Measurements from ENCODE around the gene AHI1. TPM values are rescaled to one million over a fixed set of nuclear protein-coding genes. Genes with fewer than 3 reads are reported as not detected.
A peak's percentile ranks its signal among the peaks of the same experiment; 100 is the strongest.
"Not testable (repeated sequence)": the region's sequence is repeated elsewhere in the genome, so short reads cannot be mapped to it uniquely, and the experiment has no call there.

Gene AHI1
- total and polyA plus RNA-seq, 2 donors: 11.5 to 21.0 TPM

DNA sequence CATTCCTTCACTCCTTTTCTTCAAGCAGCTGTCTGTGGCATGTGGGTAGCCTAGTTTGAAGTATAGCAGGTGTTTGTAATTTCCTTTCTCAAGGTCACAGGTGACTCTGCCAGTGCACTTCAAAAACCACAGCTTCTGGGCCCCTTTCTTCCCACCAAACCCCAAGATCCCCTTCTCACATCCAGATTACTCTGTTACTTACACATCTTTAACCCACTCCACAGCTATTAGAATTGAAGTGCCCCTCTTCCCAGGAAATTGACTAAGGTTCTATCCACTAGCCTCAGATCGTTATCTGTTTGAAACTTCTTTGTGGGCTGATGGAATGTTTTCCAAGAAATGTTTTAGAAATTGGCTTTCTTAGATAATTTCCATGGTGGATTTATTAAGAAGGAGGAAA is 150.8 kb downstream of the AHI1 start:
- H3K9me3 ChIP-seq (ENCODE audit: control insufficient read depth in 2 of 2, insufficient read depth in 1 of 2, low read length in 1 of 2): peaks cover 0 to 7% of the 10 kb centered on the region in 2 donors
- peak overlapping the region in 1 of 2 donors; percentile 88 for H3K27ac ChIP-seq (ENCODE audit: low read depth in 1 of 2, low read length in 1 of 2)
- H3K27me3 ChIP-seq (ENCODE audit: control insufficient read depth in 2 of 2, insufficient read depth in 1 of 2, low read length in 1 of 2): no peaks in the 10 kb centered on the region
- H3K36me3 ChIP-seq (ENCODE audit: control insufficient read depth in 2 of 2, insufficient read depth in 2 of 2, low read length in 1 of 2): peaks cover 0 to 2% of the 10 kb centered on the region in 2 donors
- 6% methylated on average over 1 of the region's 1 CpG for WGBS
- H3K4me1 ChIP-seq (ENCODE audit: control insufficient read depth in 2 of 2, insufficient read depth in 2 of 2, low read length in 2 of 2): peaks cover 15% of the 10 kb centered on the region in 2 donors
- H3K4me3 ChIP-seq (ENCODE audit: low read length in 2 of 2): no peak overlapping the region
- DNase-seq (ENCODE audit: low read depth in 6 of 9, low spot score in 9 of 9): peak; percentile 62 to 94 (median 85)

DNA sequence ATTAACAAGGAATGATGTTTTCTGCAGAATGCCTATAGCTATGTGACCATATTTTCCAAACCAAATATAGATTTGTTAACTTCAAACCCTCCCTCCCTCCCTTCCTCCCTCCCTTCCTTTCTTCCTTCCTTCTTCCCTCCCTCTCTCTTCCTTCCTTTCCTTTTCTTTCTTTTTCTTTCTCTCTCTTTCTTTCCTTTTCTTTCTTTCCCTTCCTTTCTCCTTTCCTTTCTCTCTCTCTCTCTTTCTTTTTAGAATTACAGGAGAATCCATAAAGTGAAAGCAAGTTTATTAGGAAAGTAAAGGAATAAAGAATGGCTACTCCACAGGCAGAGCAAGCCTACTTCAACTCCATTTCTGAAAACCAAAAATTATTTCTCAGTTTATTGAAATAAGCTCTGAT is 153.0 kb downstream of the AHI1 start:
- H3K4me3 ChIP-seq (ENCODE audit: low read length in 2 of 2): no peak overlapping the region
- H3K9me3 ChIP-seq (ENCODE audit: control insufficient read depth in 2 of 2, insufficient read depth in 1 of 2, low read length in 1 of 2): peaks cover 0 to 12% of the 10 kb centered on the region in 2 donors
- peaks cover 0 to 2% of the 10 kb centered on the region in 2 donors for H3K36me3 ChIP-seq (ENCODE audit: control insufficient read depth in 2 of 2, insufficient read depth in 2 of 2, low read length in 1 of 2)
- DNase-seq (ENCODE audit: low read depth in 6 of 9, low spot score in 9 of 9): no peak
- no peak overlapping the region for H3K27ac ChIP-seq (ENCODE audit: low read depth in 1 of 2, low read length in 1 of 2)
- H3K4me1 ChIP-seq (ENCODE audit: control insufficient read depth in 2 of 2, insufficient read depth in 2 of 2, low read length in 2 of 2): peaks cover 12 to 15% of the 10 kb centered on the region in 2 donors
- H3K27me3 ChIP-seq (ENCODE audit: control insufficient read depth in 2 of 2, insufficient read depth in 1 of 2, low read length in 1 of 2): no peaks in the 10 kb centered on the region

DNA sequence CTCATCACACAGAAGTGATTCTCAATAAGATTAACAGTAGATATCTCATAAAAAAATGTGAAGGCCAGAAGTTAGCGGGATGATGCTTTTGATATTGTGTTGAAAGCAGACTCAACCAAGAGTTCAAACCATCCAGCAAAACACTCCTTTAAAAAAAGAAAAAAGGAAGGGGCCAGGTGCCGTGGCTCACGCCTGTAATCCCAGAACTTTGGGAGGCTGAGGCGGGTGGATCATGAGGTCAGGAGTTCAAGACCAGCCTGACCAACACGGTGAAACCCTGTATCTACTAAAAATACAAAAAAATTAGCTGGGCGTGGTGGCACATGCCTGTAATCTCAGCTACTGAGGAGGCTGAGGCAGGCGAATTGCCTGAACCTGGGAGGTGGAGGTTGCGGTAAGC is 157.6 kb downstream of the AHI1 start:
- not testable (repeated sequence) for H3K27me3 ChIP-seq (ENCODE audit: control insufficient read depth in 2 of 2, insufficient read depth in 1 of 2, low read length in 1 of 2); DNase-seq (ENCODE audit: low read depth in 6 of 9, low spot score in 9 of 9); H3K4me1 ChIP-seq (ENCODE audit: control insufficient read depth in 2 of 2, insufficient read depth in 2 of 2, low read length in 2 of 2); H3K9me3 ChIP-seq (ENCODE audit: control insufficient read depth in 2 of 2, insufficient read depth in 1 of 2, low read length in 1 of 2); H3K36me3 ChIP-seq (ENCODE audit: control insufficient read depth in 2 of 2, insufficient read depth in 2 of 2, low read length in 1 of 2); H3K4me3 ChIP-seq (ENCODE audit: low read length in 2 of 2); H3K27ac ChIP-seq (ENCODE audit: low read depth in 1 of 2, low read length in 1 of 2)
- 92% methylated on average over 8 of the region's 8 CpGs for WGBS

DNA sequence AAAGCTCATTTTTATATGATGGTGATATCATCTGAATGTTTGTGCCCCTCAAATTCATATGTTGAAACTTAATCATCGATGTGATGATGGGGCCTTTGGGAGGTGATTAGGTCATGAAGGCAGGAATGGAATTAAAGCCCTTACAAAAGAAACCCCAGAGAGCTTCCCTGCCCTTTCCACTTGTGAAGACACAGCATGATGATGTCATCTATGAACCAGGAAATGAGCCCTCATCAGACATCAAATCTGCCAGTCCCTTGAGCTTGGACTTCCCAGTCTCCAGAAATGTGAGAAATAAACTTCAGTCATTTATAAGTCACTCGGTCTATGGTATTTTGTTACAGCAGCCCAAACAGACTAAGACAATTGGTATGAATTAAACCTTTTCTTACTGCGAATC is 163.4 kb downstream of the AHI1 start:
- no peaks in the 10 kb centered on the region for H3K4me1 ChIP-seq (ENCODE audit: control insufficient read depth in 2 of 2, insufficient read depth in 2 of 2, low read length in 2 of 2)
- no peaks in the 10 kb centered on the region for H3K27me3 ChIP-seq (ENCODE audit: control insufficient read depth in 2 of 2, insufficient read depth in 1 of 2, low read length in 1 of 2)
- no peak for DNase-seq (ENCODE audit: low read depth in 6 of 9, low spot score in 9 of 9)
- 98% methylated on average over 3 of the region's 3 CpGs for WGBS
- no peak overlapping the region for H3K4me3 ChIP-seq (ENCODE audit: low read length in 2 of 2)
- H3K36me3 ChIP-seq (ENCODE audit: control insufficient read depth in 2 of 2, insufficient read depth in 2 of 2, low read length in 1 of 2): peaks cover 0 to 4% of the 10 kb centered on the region in 2 donors
- no peaks in the 10 kb centered on the region for H3K9me3 ChIP-seq (ENCODE audit: control insufficient read depth in 2 of 2, insufficient read depth in 1 of 2, low read length in 1 of 2)
- no peak overlapping the region for H3K27ac ChIP-seq (ENCODE audit: low read depth in 1 of 2, low read length in 1 of 2)

DNA sequence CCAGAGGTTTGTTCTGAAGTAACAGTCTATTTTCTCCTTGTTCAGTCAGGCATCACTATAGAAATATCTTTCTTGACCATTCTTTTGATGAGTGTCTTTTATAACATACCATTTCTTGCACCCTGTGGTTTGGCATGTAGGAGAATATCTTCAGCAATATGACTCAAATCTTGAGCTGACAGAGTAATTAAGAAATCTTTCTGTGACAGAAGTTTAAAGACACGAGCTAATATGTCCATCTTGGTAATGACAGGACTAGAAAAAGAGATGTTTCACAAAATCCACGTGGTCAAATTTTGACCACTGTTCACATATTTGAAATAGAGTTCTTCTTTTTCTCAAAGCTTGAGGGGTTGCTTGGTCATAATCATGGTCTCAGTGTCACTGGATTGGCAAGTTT is 166.5 kb downstream of the AHI1 start:
- WGBS: 93% methylated on average over 2 of the region's 2 CpGs
- Histone ChIP-seq H3K36me3 (ENCODE audit: control insufficient read depth in 2 of 2, insufficient read depth in 2 of 2, low read length in 1 of 2) (peaks cover 0 to 12% of the 10 kb centered on the region in 2 donors), H3K27me3 (ENCODE audit: control insufficient read depth in 2 of 2, insufficient read depth in 1 of 2, low read length in 1 of 2) (no peaks in the 10 kb centered on the region), H3K9me3 (ENCODE audit: control insufficient read depth in 2 of 2, insufficient read depth in 1 of 2, low read length in 1 of 2) (no peaks in the 10 kb centered on the region), H3K4me3 (ENCODE audit: low read length in 2 of 2) (no peak overlapping the region), H3K4me1 (ENCODE audit: control insufficient read depth in 2 of 2, insufficient read depth in 2 of 2, low read length in 2 of 2) (no peaks in the 10 kb centered on the region), H3K27ac (ENCODE audit: low read depth in 1 of 2, low read length in 1 of 2) (no peak overlapping the region)
- DNase-seq (ENCODE audit: low read depth in 6 of 9, low spot score in 9 of 9): no peak

DNA sequence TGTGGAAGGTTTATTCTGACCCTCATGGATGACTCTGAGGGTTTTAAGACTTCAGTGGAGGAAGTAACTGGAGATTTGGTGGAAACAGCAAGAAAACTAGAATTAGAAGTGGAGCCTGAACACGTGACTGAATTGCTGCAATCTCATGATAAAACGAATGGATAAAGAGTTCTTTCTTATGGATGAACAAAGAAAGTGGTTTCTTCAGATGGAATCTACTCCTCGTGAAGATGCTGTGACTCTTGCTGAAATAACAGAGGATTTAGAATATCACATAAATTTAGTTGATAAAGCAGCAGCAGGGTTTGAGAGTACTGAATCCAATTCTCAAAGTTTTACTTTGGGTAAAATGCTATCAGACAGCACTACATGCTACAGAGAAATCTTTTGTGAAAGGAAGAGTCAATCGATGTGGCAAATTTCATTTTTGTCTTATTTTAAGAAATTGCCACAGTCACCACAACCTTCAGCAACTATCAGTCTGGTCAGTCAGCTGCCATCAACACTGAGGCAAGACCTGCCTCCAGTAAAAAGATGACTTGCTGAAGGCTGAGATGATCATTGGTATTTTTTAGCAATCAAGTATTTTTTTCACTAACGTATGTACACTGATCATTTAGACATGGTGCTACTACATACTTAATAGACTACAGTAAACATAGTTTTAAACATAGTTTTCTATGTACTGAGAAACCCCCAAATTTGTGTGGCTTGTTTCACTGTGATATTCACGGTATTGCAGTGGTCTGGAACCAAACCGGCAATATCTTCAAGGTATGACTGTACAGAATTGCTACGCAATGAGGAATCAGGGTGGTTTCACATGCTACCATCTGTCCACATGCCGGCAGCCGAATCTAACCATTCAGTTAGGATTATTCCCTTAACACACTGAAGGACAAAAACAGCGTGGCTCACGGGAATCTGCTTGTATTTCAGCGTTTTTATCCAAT is 167.4 kb downstream of the AHI1 start:
- Histone ChIP-seq H3K4me1 (ENCODE audit: control insufficient read depth in 2 of 2, insufficient read depth in 2 of 2, low read length in 2 of 2) (peaks cover 0 to 4% of the 10 kb centered on the region in 2 donors), H3K27me3 (ENCODE audit: control insufficient read depth in 2 of 2, insufficient read depth in 1 of 2, low read length in 1 of 2) (no peaks in the 10 kb centered on the region), H3K36me3 (ENCODE audit: control insufficient read depth in 2 of 2, insufficient read depth in 2 of 2, low read length in 1 of 2) (peaks cover 0 to 12% of the 10 kb centered on the region in 2 donors), H3K9me3 (ENCODE audit: control insufficient read depth in 2 of 2, insufficient read depth in 1 of 2, low read length in 1 of 2) (no peaks in the 10 kb centered on the region), H3K4me3 (ENCODE audit: low read length in 2 of 2) (no peak overlapping the region), H3K27ac (ENCODE audit: low read depth in 1 of 2, low read length in 1 of 2) (no peak overlapping the region)
- 96% methylated on average over 13 of the region's 13 CpGs for whole genome bisulfite sequencing
- no peak for DNase-seq (ENCODE audit: low read depth in 6 of 9, low spot score in 9 of 9)

DNA sequence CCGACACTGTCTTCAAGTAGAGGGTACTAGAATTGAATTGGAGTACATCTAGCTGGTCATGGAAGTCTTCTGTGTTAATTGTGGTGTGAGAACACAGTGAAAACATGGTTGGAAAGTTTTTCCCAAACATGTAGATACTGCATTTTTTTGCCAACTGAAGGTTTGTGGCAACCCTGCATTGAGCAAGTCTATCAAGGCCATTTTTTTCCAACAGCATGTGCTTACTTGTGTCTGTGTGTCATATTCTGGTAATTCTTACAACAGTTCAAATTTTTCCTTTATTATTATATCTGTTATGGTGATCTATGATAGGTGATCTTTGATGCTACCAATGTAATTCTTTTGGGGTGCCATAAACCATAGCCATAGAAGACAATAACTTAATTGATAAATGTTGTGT is 169.4 kb downstream of the AHI1 start:
- WGBS: 100% methylated on average over 1 of the region's 1 CpG
- H3K9me3 ChIP-seq (ENCODE audit: control insufficient read depth in 2 of 2, insufficient read depth in 1 of 2, low read length in 1 of 2): peaks cover 0 to 4% of the 10 kb centered on the region in 2 donors

DNA sequence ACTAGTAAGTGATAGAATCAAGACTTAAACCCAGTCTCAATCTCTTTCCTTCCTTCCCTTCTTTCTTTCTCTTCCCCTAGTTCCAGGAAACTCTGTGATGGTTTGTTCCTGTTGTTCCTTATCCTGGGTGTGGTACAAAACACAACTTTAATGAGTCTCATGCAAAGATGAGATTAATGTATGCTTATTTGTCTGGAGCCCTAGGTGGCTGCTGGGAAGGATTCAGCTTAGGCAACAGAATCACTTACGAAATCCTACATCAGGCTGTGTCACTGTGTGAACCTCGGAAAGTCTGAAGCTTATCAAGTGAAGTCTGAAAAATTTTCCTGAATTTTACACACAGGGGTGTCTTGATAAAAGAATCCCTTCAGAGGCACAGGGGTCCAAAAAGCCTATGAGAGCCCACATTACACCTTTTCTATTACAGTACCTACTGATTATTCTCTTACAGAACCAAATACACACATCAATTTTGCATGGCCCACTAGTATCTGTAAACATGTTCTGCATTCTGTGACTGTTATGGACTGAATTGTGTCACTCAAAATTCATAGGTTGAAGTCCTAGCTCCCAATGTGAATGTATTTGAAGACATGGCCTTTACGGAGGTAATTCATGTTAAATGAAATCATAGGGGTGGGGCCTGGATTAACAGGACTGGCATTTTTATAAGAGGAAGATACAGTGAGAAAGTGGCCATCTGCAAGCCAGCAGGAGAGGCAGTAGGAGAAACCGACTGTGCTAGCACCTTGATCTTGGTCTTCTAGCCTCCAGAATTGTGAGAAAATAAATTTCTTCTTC is 171.7 kb downstream of the AHI1 start:
- WGBS: 91% methylated on average over 4 of the region's 4 CpGs
- H3K36me3 ChIP-seq (ENCODE audit: control insufficient read depth in 2 of 2, insufficient read depth in 2 of 2, low read length in 1 of 2): peaks cover 0 to 12% of the 10 kb centered on the region in 2 donors
- no peaks in the 10 kb centered on the region for H3K27me3 ChIP-seq (ENCODE audit: control insufficient read depth in 2 of 2, insufficient read depth in 1 of 2, low read length in 1 of 2)
- peaks cover 14 to 33% of the 10 kb centered on the region in 2 donors for H3K4me1 ChIP-seq (ENCODE audit: control insufficient read depth in 2 of 2, insufficient read depth in 2 of 2, low read length in 2 of 2)
- H3K9me3 ChIP-seq (ENCODE audit: control insufficient read depth in 2 of 2, insufficient read depth in 1 of 2, low read length in 1 of 2): peaks cover 0 to 4% of the 10 kb centered on the region in 2 donors
- H3K27ac ChIP-seq (ENCODE audit: low read depth in 1 of 2, low read length in 1 of 2): peak overlapping the region in 1 of 2 donors; percentile 15
- no peak overlapping the region for H3K4me3 ChIP-seq (ENCODE audit: low read length in 2 of 2)
- DNase-seq (ENCODE audit: low read depth in 6 of 9, low spot score in 9 of 9): no peak

More for the DNA sequence above, 169.4 kb downstream of the AHI1 start:
- Histone ChIP-seq H3K4me3 (ENCODE audit: low read length in 2 of 2) (no peak overlapping the region), H3K4me1 (ENCODE audit: control insufficient read depth in 2 of 2, insufficient read depth in 2 of 2, low read length in 2 of 2) (peaks cover 6 to 14% of the 10 kb centered on the region in 2 donors), H3K27ac (ENCODE audit: low read depth in 1 of 2, low read length in 1 of 2) (no peak overlapping the region), H3K27me3 (ENCODE audit: control insufficient read depth in 2 of 2, insufficient read depth in 1 of 2, low read length in 1 of 2) (no peaks in the 10 kb centered on the region), H3K36me3 (ENCODE audit: control insufficient read depth in 2 of 2, insufficient read depth in 2 of 2, low read length in 1 of 2) (peaks cover 0 to 12% of the 10 kb centered on the region in 2 donors)
- DNase-seq (ENCODE audit: low read depth in 6 of 9, low spot score in 9 of 9): no peak

DNA sequence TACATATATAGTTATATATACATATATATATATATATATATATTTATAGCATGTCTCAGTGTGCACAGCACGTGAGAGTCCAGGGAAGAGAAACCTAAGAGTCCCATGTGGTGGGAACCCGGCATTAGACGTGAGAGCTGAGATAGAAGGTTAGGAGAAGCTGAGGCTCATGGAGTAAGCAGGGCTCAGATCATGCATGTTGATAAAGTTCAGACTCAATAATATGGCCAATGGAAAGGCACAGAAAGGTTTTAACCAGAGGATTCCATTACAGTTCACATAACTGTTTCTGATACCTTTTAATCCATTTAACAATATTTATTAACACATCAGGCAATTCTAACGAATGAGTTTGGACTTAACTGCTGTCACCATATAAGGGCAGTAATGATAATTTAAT is 173.0 kb downstream of the AHI1 start:
- WGBS: 96% methylated on average over 4 of the region's 4 CpGs
- no peak overlapping the region for H3K4me3 ChIP-seq (ENCODE audit: low read length in 2 of 2)
- H3K4me1 ChIP-seq (ENCODE audit: control insufficient read depth in 2 of 2, insufficient read depth in 2 of 2, low read length in 2 of 2): peaks cover 15 to 39% of the 10 kb centered on the region in 2 donors
- no peaks in the 10 kb centered on the region for H3K27me3 ChIP-seq (ENCODE audit: control insufficient read depth in 2 of 2, insufficient read depth in 1 of 2, low read length in 1 of 2)
- H3K36me3 ChIP-seq (ENCODE audit: control insufficient read depth in 2 of 2, insufficient read depth in 2 of 2, low read length in 1 of 2): peaks cover 0 to 10% of the 10 kb centered on the region in 2 donors
- H3K27ac ChIP-seq (ENCODE audit: low read depth in 1 of 2, low read length in 1 of 2): peak overlapping the region in 1 of 2 donors; percentile 23
- no peak for DNase-seq (ENCODE audit: low read depth in 6 of 9, low spot score in 9 of 9)
- H3K9me3 ChIP-seq (ENCODE audit: control insufficient read depth in 2 of 2, insufficient read depth in 1 of 2, low read length in 1 of 2): peaks cover 0 to 4% of the 10 kb centered on the region in 2 donors

Data from thymus (tissue), 11 donors.